K562 (cell line): ENCODE data around the gene CHN2. TPM values are rescaled to one million over a fixed set of nuclear protein-coding genes. Genes with fewer than 3 reads are reported as not detected.

Experiments
- ATAC-seq: fragments of 200-7000 bp; cut with Tn5 transposase; 3 replicates; pipeline ENCODE4 v1.9.1; 2020; ENCODE audit warnings: moderate library complexity
- BruUV-seq: library from RNA; stranded (reverse); fragments of 400-500 nt; replicated peaks from 2 replicates; lab custom pipeline; 2021; lab: Mats Ljungman, UMichigan
- CTCF ChIA-PET: fragments of 300-600 bp; formaldehyde crosslinking; extraction: SDS; loops from one replicate; lab custom pipeline; 2021; ENCODE audit warnings: low intra/inter-chr PET ratio; lab: Yijun Ruan, JAX
- POLR2A ChIA-PET: fragments of 300-600, 350-650 bp; sonication (Branson Sonifier 250); formaldehyde crosslinking; extraction: SDS; loops from one replicate; lab custom pipeline; 2021; ENCODE audit warnings: antibody characterized with exemption, inconsistent platforms; lab: Yijun Ruan, JAX
- DNase-seq, 4 experiments: peaks; one replicate each; pipeline versions ENCODE4 v3.0.0 to v3.0.0-alpha.2; 2011 to 2018; ENCODE audit warnings: low spot score in 3 of 4, mixed read lengths in 3 of 4; ENCODE audit errors: extremely low read depth in 1 of 4
- FAIRE-seq: peaks from 2 replicates; lab custom pipeline; 2011; peaks lifted over from hg19 to GRCh38; lab: Jason Lieb, UNC
- H2AFZ ChIP-seq: 2 replicates; pipeline ENCODE4 v1.6.0; 2011; ENCODE audit warnings: low read depth, low read length, control low read depth, inconsistent platforms
- H3K27ac ChIP-seq: fragments of 200-600 bp; 3 replicates; pipeline ENCODE4 v1.8.0; 2011; ENCODE audit warnings: low read depth, mild to moderate bottlenecking, control low read depth, inconsistent platforms, low read length, moderate library complexity, mixed read lengths; ENCODE audit errors: extremely low read depth
- H3K27me3 ChIP-seq, 2 experiments: fragments of 300-600 bp in 1 of 2; 2 replicates in 1 of 2; 3 replicates in 1 of 2; pipeline versions ENCODE4 v1.6.0 to v1.8.0; 2011; ENCODE audit warnings: inconsistent platforms in 2 of 2, low read length in 2 of 2, mild to moderate bottlenecking in 1 of 2, mixed read lengths in 1 of 2, moderate library complexity in 1 of 2; ENCODE audit not compliant: control insufficient read depth in 2 of 2, insufficient read depth in 2 of 2
- H3K36me3 ChIP-seq: fragments of 300-600 bp; 3 replicates; pipeline ENCODE4 v1.8.0; 2011; ENCODE audit warnings: mild to moderate bottlenecking, low read length, inconsistent platforms; ENCODE audit not compliant: control insufficient read depth, insufficient read depth
- H3K4me1 ChIP-seq, 2 experiments: fragments of 200-600 bp in 1 of 2; replicated peaks in 1 of 2; 2 replicates in 1 of 2; 3 replicates in 1 of 2; pipeline versions ENCODE4 v1.5.1 to v1.8.0; 2011; ENCODE audit warnings: inconsistent platforms in 2 of 2, low read length in 2 of 2, mild to moderate bottlenecking in 1 of 2, mixed read lengths in 1 of 2, moderate library complexity in 1 of 2; ENCODE audit not compliant: control insufficient read depth in 2 of 2, insufficient read depth in 2 of 2
- H3K4me2 ChIP-seq: 2 replicates; pipeline ENCODE4 v1.6.1; 2011; ENCODE audit warnings: low read length, control low read depth, inconsistent platforms, mixed read lengths; ENCODE audit not compliant: insufficient read depth
- H3K4me3 ChIP-seq: fragments of 200-600 bp; sonication (generic), shearing (Covaris generic); 2 replicates; pipeline ENCODE4 v1.5.1; 2016; ENCODE audit warnings: control low read depth, inconsistent platforms
- H3K79me2 ChIP-seq: fragments of 200-600 bp; 3 replicates; pipeline ENCODE4 v1.8.0; 2011; ENCODE audit warnings: low read length, inconsistent platforms; ENCODE audit not compliant: control insufficient read depth, insufficient read depth
- H3K9ac ChIP-seq, 2 experiments: 2 replicates each; pipeline versions ENCODE4 v1.6.0 to v1.6.1; 2011; ENCODE audit warnings: low read depth in 2 of 2, low read length in 2 of 2, control low read depth in 1 of 2, inconsistent platforms in 1 of 2, mild to moderate bottlenecking in 1 of 2, mixed read lengths in 1 of 2; ENCODE audit not compliant: insufficient read depth in 1 of 2
- H3K9me1 ChIP-seq: one replicate; pipeline ENCODE4 v1.6.0; 2011; ENCODE audit warnings: inconsistent platforms, mild to moderate bottlenecking, low read length, moderate library complexity; ENCODE audit not compliant: control insufficient read depth, insufficient read depth
- H3K9me3 ChIP-seq: replicated peaks from 2 replicates; pipeline ENCODE4 v1.5.1; 2011; ENCODE audit warnings: low read depth, low read length, inconsistent platforms; ENCODE audit not compliant: control insufficient read depth, insufficient read depth
- H4K20me1 ChIP-seq: replicated peaks from 2 replicates; pipeline ENCODE4 v1.6.1; 2011; ENCODE audit warnings: low read length, inconsistent platforms, mixed read lengths; ENCODE audit not compliant: control insufficient read depth, insufficient read depth
- CBFB ChIP-seq: sonication (generic); formaldehyde crosslinking; IDR thresholded peaks from 2 replicates; pipeline ENCODE4 v1.4.0; 2020; ENCODE audit warnings: mild to moderate bottlenecking, missing genetic modification reagents
- DACH1 ChIP-seq: fragments of 450-650 bp; IDR thresholded peaks from 2 replicates; pipeline ENCODE4 v1.6.1; 2018; ENCODE audit not compliant: partially characterized antibody
- ELF1 ChIP-seq: fragments of 200-800 bp; sonication (Bioruptor generic); IDR thresholded peaks from 2 replicates; pipeline ENCODE4 v1.6.1; 2016; ENCODE audit warnings: missing genetic modification characterization, missing compliant biosample characterization
- EP300 ChIP-seq: IDR thresholded peaks from 2 replicates; pipeline ENCODE4 v1.6.1; 2012; ENCODE audit warnings: low read length, improper control_type of control experiment
- FOXA1 ChIP-seq: fragments of 450-650 bp; IDR thresholded peaks from 2 replicates; pipeline ENCODE4 v1.6.1; 2016; ENCODE audit warnings: mild to moderate bottlenecking, borderline replicate concordance
- GATAD2B ChIP-seq: fragments of 450-650 bp; IDR thresholded peaks from 2 replicates; pipeline ENCODE4 v1.6.1; 2017; ENCODE audit warnings: mild to moderate bottlenecking, borderline replicate concordance
- GTF2F1 ChIP-seq: IDR thresholded peaks from 2 replicates; pipeline ENCODE4 v1.6.1; 2011; ENCODE audit warnings: low read depth, low read length, improper control_type of control experiment
- HDAC6 ChIP-seq: IDR thresholded peaks from 2 replicates; pipeline ENCODE4 v1.6.1; 2012; ENCODE audit warnings: low read depth, mild to moderate bottlenecking, control low read depth, inconsistent platforms, low read length, moderate library complexity
- MCM5 ChIP-seq: fragments of 450-650 bp; IDR thresholded peaks from 2 replicates; pipeline ENCODE4 v1.6.1; 2016; ENCODE audit warnings: low read depth
- MTA2 ChIP-seq: fragments of 450-650 bp; IDR thresholded peaks from 2 replicates; pipeline ENCODE4 v1.6.1; 2016; ENCODE audit warnings: low read depth
- PCBP1 ChIP-seq: fragments of 200-400 bp; formaldehyde crosslinking; IDR thresholded peaks from 2 replicates; pipeline ENCODE4 v1.6.1; 2018; ENCODE audit warnings: mild to moderate bottlenecking, low read depth, low read length; ENCODE audit not compliant: poor library complexity, severe bottlenecking
- SLC30A9 ChIP-seq: fragments of 250-450 bp; sonication (Bioruptor Pico); IDR thresholded peaks from 2 replicates; pipeline ENCODE4 v1.8.0; 2022; ENCODE audit warnings: mild to moderate bottlenecking, moderate library complexity
- ZFP36 ChIP-seq: fragments of 150-350 bp; IDR thresholded peaks from 2 replicates; pipeline ENCODE4 v1.6.1; 2018; ENCODE audit warnings: low read length, low read depth; ENCODE audit not compliant: partially characterized antibody
- ZNF239 ChIP-seq: fragments of 250-450 bp; sonication (Bioruptor Pico); IDR thresholded peaks from 2 replicates; pipeline ENCODE4 v1.4.0; 2020; ENCODE audit warnings: mild to moderate bottlenecking
- ZNF408 ChIP-seq: fragments of 250-450 bp; sonication (Bioruptor Pico); IDR thresholded peaks from 2 replicates; pipeline ENCODE4 v1.4.0; 2020; ENCODE audit warnings: low read depth, mild to moderate bottlenecking, moderate library complexity
- ZNF445 ChIP-seq: fragments of 250-450 bp; sonication (Bioruptor Pico); IDR thresholded peaks from 2 replicates; pipeline ENCODE4 v1.4.0; 2020; ENCODE audit warnings: low read depth, mild to moderate bottlenecking, moderate library complexity
- ZSCAN29 ChIP-seq: fragments of 450-650 bp; IDR thresholded peaks from 2 replicates; pipeline ENCODE4 v1.6.1; 2017
- WGBS: fragments of 100-300 bp; shearing (Covaris generic); methylation state at CpG from one replicate; pipeline ENCODE4 v1.1.6; 2016; ENCODE audit warnings: low coverage, mixed read lengths; ENCODE audit not compliant: insufficient coverage; ENCODE audit errors: missing lambda C conversion rate; 5-methylcytosine and 5-hydroxymethylcytosine counted together
- in situ Hi-C: fragments of 300-500 bp; cut with MboI; formaldehyde crosslinking; loops from 4 replicates; pipeline ENCODE4 v1.15.0; 2018; ENCODE audit warnings: inconsistent platforms, mixed read lengths
- intact Hi-C: fragments of 100-400 bp; cut with micrococcal nuclease; formaldehyde crosslinking; loops from 2 replicates; pipeline ENCODE4 v1.14.2; 2022
- polyA plus RNA-seq, 8 experiments: library from polyadenylated mRNA; depleted of rRNA in 4 of 8; stranded (reverse) in 5 of 8; unstranded in 3 of 8; fragments of >200 nt; fragmentation: Nextera tagmentation in 2 of 8; fragmentation: Illumina TruSeq in 1 of 8; extraction: Ambion mirVana in 2 of 8; extraction: Trizol in 1 of 8; gene quantifications; 2 replicates each; pipeline versions ENCODE4 v1.2.1 to v1.2.3, GENCODE V29; 2011 to 2014; ENCODE audit warnings: inconsistent platforms in 1 of 8, missing spikeins in 1 of 8
- total RNA-seq, 7 experiments: library from RNA; depleted of rRNA in 6 of 7; stranded (reverse); fragments of >200 nt in 6 of 7; fragmentation: Illumina TruSeq in 2 of 7; extraction: Trizol in 2 of 7; gene quantifications; 2 replicates each; pipeline versions ENCODE4 v1.2.1 to v1.2.3, GENCODE V29; 2011 to 2021; ENCODE audit warnings: low replicate concordance in 1 of 7
- TF ChIP-seq, protein P1 (sequence below): sonication (generic); formaldehyde crosslinking; IDR thresholded peaks from 2 replicates; pipeline ENCODE4 v1.8.0; 2022; ENCODE audit warnings: mild to moderate bottlenecking, missing genetic modification reagents
- TF ChIP-seq, protein P2 (sequence below), 2 experiments: IDR thresholded peaks; 2 replicates each; pipeline ENCODE4 v1.6.1; 2012; ENCODE audit warnings: improper control_type of control experiment in 2 of 2, low read depth in 2 of 2, low read length in 2 of 2, borderline replicate concordance in 1 of 2
- TF ChIP-seq, protein P3 (sequence below): sonication (generic); formaldehyde crosslinking; IDR thresholded peaks from 2 replicates; pipeline ENCODE4 v1.8.1; 2022; ENCODE audit warnings: missing genetic modification reagents

Gene CHN2
- total and polyA plus RNA-seq, 9 of the 15 experiments (the other 6 are each of a cell fraction or from before 2014, with no cell fraction given), result 0.12 to 2.1 (median 0.31) TPM; not detected in 1

DNA sequence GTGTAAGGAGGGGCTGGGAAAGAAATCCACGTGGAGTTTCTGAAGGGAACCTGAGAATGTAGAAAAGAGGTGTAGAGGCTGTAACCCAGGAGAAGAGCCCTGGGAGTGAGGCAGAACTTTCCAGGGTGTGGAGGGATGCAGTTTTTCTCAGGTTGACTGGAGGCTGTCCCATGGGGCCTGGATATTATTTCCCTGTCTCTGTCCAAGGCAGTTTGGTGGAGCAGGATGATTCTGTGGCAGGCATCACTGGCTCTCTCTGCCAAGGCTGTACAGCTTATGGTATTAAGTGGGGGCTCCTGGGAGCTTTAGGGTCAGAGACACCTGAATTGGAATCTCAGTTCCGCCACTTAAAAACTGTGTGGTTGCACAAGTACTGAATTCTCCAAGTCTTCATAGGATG lies 81.6 kb downstream of the CHN2 start (continued):
- TF ChIP-seq, protein P1, sequence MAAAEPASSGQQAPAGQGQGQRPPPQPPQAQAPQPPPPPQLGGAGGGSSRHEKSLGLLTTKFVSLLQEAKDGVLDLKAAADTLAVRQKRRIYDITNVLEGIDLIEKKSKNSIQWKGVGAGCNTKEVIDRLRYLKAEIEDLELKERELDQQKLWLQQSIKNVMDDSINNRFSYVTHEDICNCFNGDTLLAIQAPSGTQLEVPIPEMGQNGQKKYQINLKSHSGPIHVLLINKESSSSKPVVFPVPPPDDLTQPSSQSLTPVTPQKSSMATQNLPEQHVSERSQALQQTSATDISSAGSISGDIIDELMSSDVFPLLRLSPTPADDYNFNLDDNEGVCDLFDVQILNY (CRISPR knock-in tag), result no peak
- TF ChIP-seq, protein P2, sequence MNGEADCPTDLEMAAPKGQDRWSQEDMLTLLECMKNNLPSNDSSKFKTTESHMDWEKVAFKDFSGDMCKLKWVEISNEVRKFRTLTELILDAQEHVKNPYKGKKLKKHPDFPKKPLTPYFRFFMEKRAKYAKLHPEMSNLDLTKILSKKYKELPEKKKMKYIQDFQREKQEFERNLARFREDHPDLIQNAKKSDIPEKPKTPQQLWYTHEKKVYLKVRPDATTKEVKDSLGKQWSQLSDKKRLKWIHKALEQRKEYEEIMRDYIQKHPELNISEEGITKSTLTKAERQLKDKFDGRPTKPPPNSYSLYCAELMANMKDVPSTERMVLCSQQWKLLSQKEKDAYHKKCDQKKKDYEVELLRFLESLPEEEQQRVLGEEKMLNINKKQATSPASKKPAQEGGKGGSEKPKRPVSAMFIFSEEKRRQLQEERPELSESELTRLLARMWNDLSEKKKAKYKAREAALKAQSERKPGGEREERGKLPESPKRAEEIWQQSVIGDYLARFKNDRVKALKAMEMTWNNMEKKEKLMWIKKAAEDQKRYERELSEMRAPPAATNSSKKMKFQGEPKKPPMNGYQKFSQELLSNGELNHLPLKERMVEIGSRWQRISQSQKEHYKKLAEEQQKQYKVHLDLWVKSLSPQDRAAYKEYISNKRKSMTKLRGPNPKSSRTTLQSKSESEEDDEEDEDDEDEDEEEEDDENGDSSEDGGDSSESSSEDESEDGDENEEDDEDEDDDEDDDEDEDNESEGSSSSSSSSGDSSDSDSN (IDR thresholded peaks at IDR 0.05; ENCODE audit: borderline replicate concordance in 1 of 2, low read depth in 2 of 2, low read length in 2 of 2), result no peak
- no peak for TF ChIP-seq PCBP1
- TF ChIP-seq DACH1, result no peak
- no peak for TF ChIP-seq MCM5
- no peak for TF ChIP-seq GTF2F1

DNA sequence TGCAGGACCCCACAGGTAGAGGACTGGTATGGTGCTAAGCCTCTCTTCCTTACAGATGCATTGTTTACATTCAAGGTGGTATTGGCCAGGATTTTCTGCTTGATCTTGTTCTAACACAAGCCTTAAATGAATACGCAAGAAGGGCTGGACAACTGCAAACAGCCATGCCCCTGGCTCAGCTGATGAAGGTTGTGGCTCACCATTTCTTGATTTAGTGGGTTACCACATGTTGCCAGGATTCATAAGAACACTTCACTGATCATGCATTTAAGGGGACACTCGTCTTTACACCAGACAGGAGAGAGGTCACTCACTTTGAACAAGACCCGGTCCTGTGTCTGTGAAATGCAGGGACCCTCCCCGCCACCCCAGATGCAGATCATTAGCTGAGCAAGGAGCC lies 82.2 kb downstream of the CHN2 start:
- TF ChIP-seq SLC30A9 (CRISPR knock-in tag) (no peak), ZNF239 (CRISPR knock-in tag) (no peak), CBFB (CRISPR knock-in tag) (no peak), ZNF408 (CRISPR knock-in tag) (no peak), MTA2 (no peak), HDAC6 (no peak), ELF1 (tag) (no peak), FOXA1 (no peak), ZFP36 (no peak), ZSCAN29 (no peak), EP300 (no peak), GATAD2B (no peak), ZNF445 (CRISPR knock-in tag) (no peak)
- TF ChIP-seq, protein P3, sequence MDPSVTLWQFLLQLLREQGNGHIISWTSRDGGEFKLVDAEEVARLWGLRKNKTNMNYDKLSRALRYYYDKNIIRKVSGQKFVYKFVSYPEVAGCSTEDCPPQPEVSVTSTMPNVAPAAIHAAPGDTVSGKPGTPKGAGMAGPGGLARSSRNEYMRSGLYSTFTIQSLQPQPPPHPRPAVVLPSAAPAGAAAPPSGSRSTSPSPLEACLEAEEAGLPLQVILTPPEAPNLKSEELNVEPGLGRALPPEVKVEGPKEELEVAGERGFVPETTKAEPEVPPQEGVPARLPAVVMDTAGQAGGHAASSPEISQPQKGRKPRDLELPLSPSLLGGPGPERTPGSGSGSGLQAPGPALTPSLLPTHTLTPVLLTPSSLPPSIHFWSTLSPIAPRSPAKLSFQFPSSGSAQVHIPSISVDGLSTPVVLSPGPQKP (CRISPR knock-in tag), result no peak
- WGBS, result 2% methylated on average over 4 of the region's 4 CpGs
- no peaks in the 10 kb centered on the region; the same call in 1 of the 2 replicates for H4K20me1 ChIP-seq
- POLR2A ChIA-PET, result no interaction called here
- H3K27me3 ChIP-seq, result peaks cover 0 to 19% of the 10 kb centered on the region in 2 experiments; a peak in 2 of 5 replicates
- H3K79me2 ChIP-seq, result no peaks in the 10 kb centered on the region
- no peak for FAIRE-seq
- BruUV-seq, result no TSS peak
- no peak overlapping the region for H2AFZ ChIP-seq
- intact Hi-C loops, result no loop called here
- in situ Hi-C loops, result no loop called here
- H3K27ac ChIP-seq, result no peak overlapping the region
- H3K4me1 ChIP-seq, result no peaks in the 10 kb centered on the region
- no peak overlapping the region for H3K9ac ChIP-seq
- H3K4me3 ChIP-seq, result no peak overlapping the region
- no peak for DNase-seq
- ATAC-seq, result no peak
- H3K9me3 ChIP-seq, result no peaks in the 10 kb centered on the region
- CTCF ChIA-PET, result no interaction called here
- no peaks in the 10 kb centered on the region for H3K9me1 ChIP-seq
- no peak overlapping the region for H3K4me2 ChIP-seq
- no peaks in the 10 kb centered on the region for H3K36me3 ChIP-seq
